H9 (cell line): ENCODE measurements around the gene POU2F1. TPM values are rescaled to one million over a fixed set of nuclear protein-coding genes. Genes with fewer than 3 reads are reported as not detected.

Experiments used
- DNase-seq: peaks from one replicate; pipeline ENCODE4 v3.0.0-alpha.2; 2017
- H2AFZ ChIP-seq: one replicate; pipeline ENCODE4 v1.6.1; 2013; ENCODE audit warnings: mild to moderate bottlenecking, low read length, control low read depth, moderate library complexity
- H2AK5ac ChIP-seq: 2 replicates; pipeline ENCODE4 v1.6.1; 2013; ENCODE audit warnings: low read length, control low read depth, mixed read lengths; ENCODE audit not compliant: insufficient read length
- H2BK120ac ChIP-seq: one replicate; pipeline ENCODE4 v1.6.1; 2013; ENCODE audit warnings: low read depth, mild to moderate bottlenecking, low read length, control low read depth, inconsistent platforms; ENCODE audit not compliant: poor library complexity, severe bottlenecking
- H2BK12ac ChIP-seq: 2 replicates; pipeline ENCODE4 v1.6.1; 2013; ENCODE audit warnings: low read length, control low read depth, mixed read lengths, low read depth; ENCODE audit not compliant: insufficient read length
- H2BK15ac ChIP-seq: 2 replicates; pipeline ENCODE4 v1.6.1; 2013; ENCODE audit warnings: low read depth, low read length, control low read depth
- H2BK20ac ChIP-seq: one replicate; pipeline ENCODE4 v1.6.1; 2013; ENCODE audit warnings: low read depth, mild to moderate bottlenecking, low read length, control low read depth, inconsistent platforms; ENCODE audit not compliant: poor library complexity, severe bottlenecking
- H2BK5ac ChIP-seq: 2 replicates; pipeline ENCODE4 v1.6.1; 2013; ENCODE audit warnings: low read length, control low read depth, mixed read lengths; ENCODE audit not compliant: insufficient read length
- H3K14ac ChIP-seq: 2 replicates; pipeline ENCODE4 v1.6.1; 2013; ENCODE audit warnings: low read length, control low read depth; ENCODE audit not compliant: insufficient read depth
- H3K18ac ChIP-seq: 2 replicates; pipeline ENCODE4 v1.6.1; 2013; ENCODE audit warnings: low read depth, mild to moderate bottlenecking, mixed read lengths, low read length, control low read depth; ENCODE audit not compliant: insufficient read length
- H3K23ac ChIP-seq: 2 replicates; pipeline ENCODE4 v1.6.1; 2013; ENCODE audit warnings: low read length, control low read depth, mixed read lengths, low read depth; ENCODE audit not compliant: insufficient read length
- H3K23me2 ChIP-seq: 2 replicates; pipeline ENCODE4 v1.6.1; 2013; ENCODE audit warnings: low read depth, mild to moderate bottlenecking, mixed read lengths, low read length, control low read depth; ENCODE audit not compliant: insufficient read length, poor library complexity, severe bottlenecking
- H3K27ac ChIP-seq: 2 replicates; pipeline ENCODE4 v1.5.1; 2013; ENCODE audit warnings: low read length, control low read depth, mixed read lengths, low read depth; ENCODE audit not compliant: insufficient read length
- H3K27me3 ChIP-seq: 2 replicates; pipeline ENCODE4 v1.6.1; 2013; ENCODE audit warnings: low read length, control low read depth, inconsistent platforms; ENCODE audit not compliant: insufficient read depth
- H3K4ac ChIP-seq: 2 replicates; pipeline ENCODE4 v1.6.1; 2013; ENCODE audit warnings: low read depth, mild to moderate bottlenecking, control low read depth, inconsistent platforms, low read length, moderate library complexity
- H3K4me1 ChIP-seq: 2 replicates; pipeline ENCODE4 v1.6.1; 2013; ENCODE audit warnings: low read length, control low read depth, inconsistent platforms; ENCODE audit not compliant: insufficient read depth
- H3K4me2 ChIP-seq: 2 replicates; pipeline ENCODE4 v1.6.1; 2013; ENCODE audit warnings: low read length, control low read depth, mixed read lengths; ENCODE audit not compliant: insufficient read length, insufficient read depth
- H3K56ac ChIP-seq: 2 replicates; pipeline ENCODE4 v1.6.1; 2013; ENCODE audit warnings: low read depth, mild to moderate bottlenecking, mixed read lengths, low read length, control low read depth; ENCODE audit not compliant: insufficient read length
- H3K79me1 ChIP-seq: 2 replicates; pipeline ENCODE4 v1.6.1; 2013; ENCODE audit warnings: low read depth, mild to moderate bottlenecking, moderate library complexity, low read length, control low read depth, inconsistent platforms; ENCODE audit not compliant: insufficient read depth, poor library complexity, severe bottlenecking
- H3K79me2 ChIP-seq: 2 replicates; pipeline ENCODE4 v1.6.1; 2013; ENCODE audit warnings: low read length, control low read depth, inconsistent platforms; ENCODE audit not compliant: insufficient read depth
- H3K9ac ChIP-seq: 2 replicates; pipeline ENCODE4 v1.6.1; 2013; ENCODE audit warnings: low read length, control low read depth, mixed read lengths; ENCODE audit not compliant: insufficient read length; ENCODE audit errors: extremely low read depth
- H3K9me3 ChIP-seq: one replicate; pipeline ENCODE4 v1.6.1; 2013; ENCODE audit warnings: low read depth, low read length, inconsistent platforms; ENCODE audit not compliant: control insufficient read depth
- H3T11ph ChIP-seq: one replicate; pipeline ENCODE4 v1.6.1; 2013; ENCODE audit warnings: mild to moderate bottlenecking, low read length, control low read depth, inconsistent platforms
- H4K20me1 ChIP-seq: one replicate; pipeline ENCODE4 v1.6.1; 2013; ENCODE audit not compliant: control insufficient read depth, insufficient read length, insufficient read depth
- H4K5ac ChIP-seq: 2 replicates; pipeline ENCODE4 v1.6.1; 2013; ENCODE audit warnings: low read depth, mild to moderate bottlenecking, mixed read lengths, low read length, control low read depth; ENCODE audit not compliant: insufficient read length
- H4K8ac ChIP-seq: replicated peaks from 2 replicates; pipeline ENCODE4 v1.6.1; 2013; ENCODE audit warnings: low read length, control low read depth, mixed read lengths, low read depth; ENCODE audit not compliant: insufficient read length
- H4K91ac ChIP-seq: 2 replicates; pipeline ENCODE4 v1.6.1; 2013; ENCODE audit warnings: low read depth, mild to moderate bottlenecking, moderate library complexity, mixed read lengths, low read length, control low read depth; ENCODE audit not compliant: insufficient read length
- H3K27ac Mint-ChIP-seq, 3 experiments: 2 replicates in 2 of 3; 3 replicates in 1 of 3; pipeline ENCODE4 v1.8.0; 2020 to 2021; ENCODE audit warnings: mixed read lengths in 3 of 3, mild to moderate bottlenecking in 1 of 3, moderate library complexity in 1 of 3
- H3K27me3 Mint-ChIP-seq: 2 replicates; pipeline ENCODE4 v1.8.0; 2021; ENCODE audit warnings: low read depth, mild to moderate bottlenecking, moderate library complexity, mixed read lengths
- H3K36me3 Mint-ChIP-seq, 3 experiments: 2 replicates in 2 of 3; 3 replicates in 1 of 3; pipeline ENCODE4 v1.8.0; 2020 to 2021; ENCODE audit warnings: low read depth in 3 of 3, mixed read lengths in 3 of 3; ENCODE audit not compliant: insufficient read depth in 1 of 3
- H3K4me1 Mint-ChIP-seq, 2 experiments: 2 replicates each; pipeline ENCODE4 v1.8.0; 2020; ENCODE audit warnings: mixed read lengths in 2 of 2
- H3K4me3 Mint-ChIP-seq, 2 experiments: 2 replicates in 1 of 2; 3 replicates in 1 of 2; pipeline ENCODE4 v1.8.0; 2020 to 2021; ENCODE audit warnings: mild to moderate bottlenecking in 2 of 2, mixed read lengths in 2 of 2, moderate library complexity in 1 of 2
- H3K9me3 Mint-ChIP-seq, 2 experiments: 2 replicates in 1 of 2; 3 replicates in 1 of 2; pipeline ENCODE4 v1.8.0; 2020; ENCODE audit warnings: mild to moderate bottlenecking in 2 of 2, mixed read lengths in 2 of 2, moderate library complexity in 1 of 2
- CTCF ChIP-seq: fragments of 200-600 bp; sonication (generic); conservative IDR thresholded peaks from 3 replicates; pipeline ENCODE4 v1.8.0; 2021; ENCODE audit warnings: antibody characterized with exemption, mild to moderate bottlenecking
- total RNA-seq: library from RNA; stranded (reverse); gene quantifications from 2 replicates; pipeline ENCODE4 v1.2.1, GENCODE V29; 2021

The POU2F1 gene
- total RNA-seq, 1 experiment from 2014 or later, result 62.5 TPM

- H3K56ac ChIP-seq, result no peak overlapping the region
- Mint-ChIP-seq H3K27me3 (no peaks in the 10 kb centered on the region), H3K4me1 (peaks cover 8 to 10% of the 10 kb centered on the region in 2 experiments), H3K9me3 (no peaks in the 10 kb centered on the region), H3K36me3 (peaks cover 0 to 5% (median 5%) of the 10 kb centered on the region in 3 experiments; a peak in 3 of 7 replicates), H3K27ac (no peak overlapping the region), H3K4me3 (no peak overlapping the region)
- no peak for TF ChIP-seq CTCF
- no peak overlapping the region for H2BK120ac ChIP-seq
- no peak overlapping the region for H4K91ac ChIP-seq
- no peak overlapping the region for H3K9ac ChIP-seq
- no peaks in the 10 kb centered on the region for H4K20me1 ChIP-seq
- H3K4me1 ChIP-seq, result peaks cover 5% of the 10 kb centered on the region; the same call in 1 of the 2 replicates
- H3K9me3 ChIP-seq, result no peaks in the 10 kb centered on the region
- H2BK15ac ChIP-seq, result no peak overlapping the region
- H3K27me3 ChIP-seq, result no peaks in the 10 kb centered on the region
- H3K23ac ChIP-seq, result no peak overlapping the region
- no peak overlapping the region for H3K14ac ChIP-seq
- DNase-seq, result no peak
- H2AFZ ChIP-seq, result no peak overlapping the region
- H3T11ph ChIP-seq, result no peak overlapping the region
- no peak overlapping the region for H2AK5ac ChIP-seq
- H3K23me2 ChIP-seq, result no peaks in the 10 kb centered on the region
- H2BK5ac ChIP-seq, result no peak overlapping the region
- H2BK12ac ChIP-seq, result no peak overlapping the region
- H3K79me2 ChIP-seq, result peaks cover 30% of the 10 kb centered on the region
- no peak overlapping the region for H3K4ac ChIP-seq
- H2BK20ac ChIP-seq, result no peak overlapping the region
- no peak overlapping the region for H3K27ac ChIP-seq
- H3K18ac ChIP-seq, result no peak overlapping the region
- H3K4me2 ChIP-seq, result no peak overlapping the region
- no peak overlapping the region for H4K5ac ChIP-seq
- peaks cover 11% of the 10 kb centered on the region for H3K79me1 ChIP-seq
- H4K8ac ChIP-seq, result no peak overlapping the region
These were observed 43.3 kb downstream of the POU2F1 start for GRCh38 chr1:167263819-167264464.
